Measurements from ENCODE around the gene UQCRQ.

DNA sequence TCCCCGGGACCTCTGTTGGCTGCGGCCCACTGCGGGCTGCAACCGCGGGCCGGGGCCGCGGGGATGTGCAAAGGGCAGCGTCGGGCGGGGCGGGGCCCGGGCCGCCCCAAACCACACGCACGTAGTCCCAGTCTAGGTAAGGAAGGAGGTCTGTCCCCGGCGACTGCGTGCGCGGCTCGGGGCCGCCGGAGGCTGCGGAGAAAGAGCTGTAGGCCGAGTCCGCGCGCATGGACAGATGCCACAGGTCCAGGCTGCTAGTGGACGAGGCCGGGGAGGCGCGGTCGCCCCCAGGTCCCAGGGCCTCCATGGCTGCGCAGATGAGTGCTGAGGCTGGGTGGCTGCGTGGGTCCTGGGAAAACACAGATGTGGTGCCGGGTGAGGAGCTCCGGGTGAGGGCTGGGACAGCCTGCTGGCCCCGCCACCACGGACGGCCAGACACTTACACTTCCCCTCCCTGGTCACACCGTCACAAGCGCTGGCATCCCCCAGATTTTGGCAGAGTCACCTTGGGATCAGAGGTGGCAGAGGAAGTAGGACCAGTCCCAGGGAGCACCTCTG lies 40.5 kb upstream of the UQCRQ start:
- TF ChIP-seq, protein P1, sequence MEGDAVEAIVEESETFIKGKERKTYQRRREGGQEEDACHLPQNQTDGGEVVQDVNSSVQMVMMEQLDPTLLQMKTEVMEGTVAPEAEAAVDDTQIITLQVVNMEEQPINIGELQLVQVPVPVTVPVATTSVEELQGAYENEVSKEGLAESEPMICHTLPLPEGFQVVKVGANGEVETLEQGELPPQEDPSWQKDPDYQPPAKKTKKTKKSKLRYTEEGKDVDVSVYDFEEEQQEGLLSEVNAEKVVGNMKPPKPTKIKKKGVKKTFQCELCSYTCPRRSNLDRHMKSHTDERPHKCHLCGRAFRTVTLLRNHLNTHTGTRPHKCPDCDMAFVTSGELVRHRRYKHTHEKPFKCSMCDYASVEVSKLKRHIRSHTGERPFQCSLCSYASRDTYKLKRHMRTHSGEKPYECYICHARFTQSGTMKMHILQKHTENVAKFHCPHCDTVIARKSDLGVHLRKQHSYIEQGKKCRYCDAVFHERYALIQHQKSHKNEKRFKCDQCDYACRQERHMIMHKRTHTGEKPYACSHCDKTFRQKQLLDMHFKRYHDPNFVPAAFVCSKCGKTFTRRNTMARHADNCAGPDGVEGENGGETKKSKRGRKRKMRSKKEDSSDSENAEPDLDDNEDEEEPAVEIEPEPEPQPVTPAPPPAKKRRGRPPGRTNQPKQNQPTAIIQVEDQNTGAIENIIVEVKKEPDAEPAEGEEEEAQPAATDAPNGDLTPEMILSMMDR (IDR thresholded peaks at IDR 0.05; ENCODE audit: low read depth, low read length): no peak
- TF ChIP-seq EZH2phosphoT487 (IDR thresholded peaks at IDR 0.05; ENCODE audit: low read depth): no peak

Data from OCI-LY3 (cell line).